HL-60 (cell line): ENCODE measurements around the gene PCLO.

Experiments used
- CTCF ChIP-seq: IDR thresholded peaks from one replicate; pipeline ENCODE4 v1.5.1; 2011; ENCODE audit warnings: low read length, control low read depth, inconsistent platforms; ENCODE audit not compliant: insufficient read depth
- POLR2AphosphoS5 ChIP-seq: IDR thresholded peaks from 2 replicates; pipeline ENCODE4 v1.6.1; 2012; ENCODE audit warnings: low read depth
- REST ChIP-seq: IDR thresholded peaks from 2 replicates; pipeline ENCODE4 v1.6.1; 2012; ENCODE audit warnings: low read depth; ENCODE audit not compliant: insufficient replicate concordance

- no peak for TF ChIP-seq REST
- TF ChIP-seq POLR2AphosphoS5 = no peak
- peak; percentile 20 for TF ChIP-seq CTCF
Observed at GRCh38 chr7:82729172-82730030, 433.3 kb downstream of the PCLO start.
